Neural cell (in vitro differentiated cells): ENCODE results near the gene PDLIM1. TPM values are rescaled to one million over a fixed set of nuclear protein-coding genes. Genes with fewer than 3 reads are reported as not detected.

Source experiments
- H2AFZ ChIP-seq: fragments of 200-600, 300-800 bp; sonication (generic), shearing (Covaris generic); 2 replicates; pipeline ENCODE4 v1.6.0; 2014; ENCODE audit warnings: low read depth, mild to moderate bottlenecking, antibody characterized with exemption, low read length, moderate library complexity
- H3F3A ChIP-seq: fragments of 200-600 bp; shearing (Covaris generic); 2 replicates; pipeline ENCODE4 v1.6.1; 2016; ENCODE audit warnings: mild to moderate bottlenecking, moderate library complexity, mixed read lengths, antibody characterized with exemption, low read length; ENCODE audit not compliant: insufficient read depth, poor library complexity, severe bottlenecking
- H3K27ac ChIP-seq: fragments of 200-600, 300-800 bp; sonication (generic), shearing (Covaris generic); 2 replicates; pipeline ENCODE4 v1.5.1; 2014; ENCODE audit warnings: mild to moderate bottlenecking, low read length, moderate library complexity
- H3K27me3 ChIP-seq: fragments of 300-800, 200-600 bp; sonication (generic), shearing (Covaris generic); 2 replicates; pipeline ENCODE4 v1.6.0; 2014; ENCODE audit warnings: mild to moderate bottlenecking, low read depth, low read length, moderate library complexity; ENCODE audit not compliant: insufficient read depth
- H3K36me3 ChIP-seq: fragments of 300-800, 200-600 bp; sonication (generic), shearing (Covaris generic); 2 replicates; pipeline ENCODE4 v1.5.1; 2014; ENCODE audit warnings: mild to moderate bottlenecking, antibody characterized with exemption, low read length, moderate library complexity; ENCODE audit not compliant: insufficient read depth
- H3K4me2 ChIP-seq: fragments of 300-800, 200-600 bp; sonication (generic), shearing (Covaris generic); 2 replicates; pipeline ENCODE4 v1.6.0; 2014; ENCODE audit warnings: mild to moderate bottlenecking, low read length
- H3K4me3 ChIP-seq: fragments of 300-800, 200-600 bp; sonication (generic), shearing (Covaris generic); 2 replicates; pipeline ENCODE4 v1.5.1; 2014; ENCODE audit warnings: mild to moderate bottlenecking, low read length, moderate library complexity
- H3K79me2 ChIP-seq: fragments of 200-600 bp; shearing (Covaris generic); replicated peaks from 2 replicates; pipeline ENCODE4 v1.6.0; 2014; ENCODE audit warnings: mild to moderate bottlenecking, low read length, moderate library complexity; ENCODE audit not compliant: insufficient read depth
- H3K9ac ChIP-seq: fragments of 300-800, 200-600 bp; sonication (generic), shearing (Covaris generic); 2 replicates; pipeline ENCODE4 v1.6.1; 2016; ENCODE audit warnings: mild to moderate bottlenecking, low read length, mixed read lengths
- H3K9me2 ChIP-seq: fragments of 200-600 bp; shearing (Covaris generic); 2 replicates; pipeline ENCODE4 v1.6.1; 2016; ENCODE audit warnings: mild to moderate bottlenecking, low read length, mixed read lengths; ENCODE audit not compliant: insufficient read depth
- H3K9me3 ChIP-seq: fragments of 200-600, 300-800 bp; sonication (generic), shearing (Covaris generic); 2 replicates; pipeline ENCODE4 v1.6.1; 2016; ENCODE audit warnings: mild to moderate bottlenecking, mixed run types, low read length, moderate library complexity, mixed read lengths
- H4K20me1 ChIP-seq: fragments of 200-600 bp; shearing (Covaris generic); 2 replicates; pipeline ENCODE4 v1.6.1; 2016; ENCODE audit warnings: mild to moderate bottlenecking, mixed run types; ENCODE audit not compliant: insufficient read depth
- EP300 ChIP-seq: fragments of 450-650 bp; conservative IDR thresholded peaks from 2 replicates; pipeline ENCODE4 v1.6.1; 2014; ENCODE audit warnings: antibody characterized with exemption, mild to moderate bottlenecking, moderate library complexity; ENCODE audit not compliant: poor library complexity, severe bottlenecking
- EZH2 ChIP-seq: fragments of 200-600, 300-800 bp; shearing (Covaris generic), sonication (generic); IDR thresholded peaks from 2 replicates; pipeline ENCODE4 v1.6.1; 2014; ENCODE audit warnings: antibody characterized with exemption, low read length, borderline replicate concordance, mild to moderate bottlenecking; ENCODE audit not compliant: insufficient read depth, poor library complexity, severe bottlenecking
- MXI1 ChIP-seq: fragments of 450-650 bp; conservative IDR thresholded peaks from 2 replicates; pipeline ENCODE4 v1.6.1; 2014; ENCODE audit warnings: antibody characterized with exemption, mild to moderate bottlenecking; ENCODE audit not compliant: poor library complexity, severe bottlenecking
- RAD21 ChIP-seq: fragments of 450-650 bp; conservative IDR thresholded peaks from 2 replicates; pipeline ENCODE4 v1.6.1; 2014; ENCODE audit warnings: antibody characterized with exemption, mild to moderate bottlenecking, moderate library complexity
- REST ChIP-seq: IDR thresholded peaks from 2 replicates; pipeline ENCODE4 v1.6.1; 2012; ENCODE audit warnings: borderline replicate concordance
- TAF1 ChIP-seq: IDR thresholded peaks from 2 replicates; pipeline ENCODE4 v1.6.1; 2012; ENCODE audit warnings: low read depth
- polyA plus RNA-seq: library from polyadenylated mRNA; depleted of rRNA; stranded (reverse); fragments of >200 nt; gene quantifications from 2 replicates; pipeline ENCODE4 v1.2.3, GENCODE V29; 2014
- TF ChIP-seq, protein P1 (sequence below): fragments of 450-650 bp; IDR thresholded peaks from 2 replicates; pipeline ENCODE4 v1.5.1; 2014; ENCODE audit warnings: antibody characterized with exemption, mild to moderate bottlenecking, moderate library complexity; ENCODE audit not compliant: poor library complexity, severe bottlenecking

Gene PDLIM1
- polyA plus RNA-seq, 1 donor from 2014 or later = 1.0 TPM

- H3F3A ChIP-seq = no peaks in the 10 kb centered on the region
- no peak overlapping the region for H3K4me2 ChIP-seq
- no peaks in the 10 kb centered on the region for H3K9me2 ChIP-seq
- H3K27me3 ChIP-seq = no peaks in the 10 kb centered on the region
- no peaks in the 10 kb centered on the region for H3K9me3 ChIP-seq
- TF ChIP-seq TAF1 (no peak), REST (no peak), EP300 (no peak)
- H3K79me2 ChIP-seq = no peaks in the 10 kb centered on the region
- no peak overlapping the region for H3K9ac ChIP-seq
- H2AFZ ChIP-seq = no peak overlapping the region
- no peaks in the 10 kb centered on the region for H4K20me1 ChIP-seq
- no peaks in the 10 kb centered on the region for H3K36me3 ChIP-seq
- H3K4me3 ChIP-seq = no peak overlapping the region
- H3K27ac ChIP-seq = no peak overlapping the region
These were observed 89.1 kb downstream of the PDLIM1 start for GRCh38 chr10:95201736-95202135.

DNA sequence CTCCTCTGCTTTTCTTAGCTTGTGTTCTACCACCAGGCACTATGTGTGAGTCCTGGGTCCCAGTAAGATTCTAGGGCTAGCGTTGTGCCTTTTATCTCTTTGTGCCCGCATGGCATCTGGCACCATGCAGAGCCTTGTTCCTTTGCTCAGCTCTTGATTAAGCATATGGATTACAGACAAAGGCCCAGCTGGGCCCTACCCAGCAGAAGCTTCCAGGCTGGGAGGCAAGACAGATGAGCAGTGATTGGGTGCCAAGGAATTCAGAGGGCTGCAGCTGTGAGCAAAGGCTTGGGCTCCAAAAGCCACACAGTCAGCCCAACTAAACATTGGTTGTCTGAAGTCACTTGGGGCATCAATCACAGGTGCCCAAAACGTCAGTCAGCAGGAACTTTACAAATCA lies 94.8 kb downstream of the PDLIM1 start:
- TF ChIP-seq, protein P1, sequence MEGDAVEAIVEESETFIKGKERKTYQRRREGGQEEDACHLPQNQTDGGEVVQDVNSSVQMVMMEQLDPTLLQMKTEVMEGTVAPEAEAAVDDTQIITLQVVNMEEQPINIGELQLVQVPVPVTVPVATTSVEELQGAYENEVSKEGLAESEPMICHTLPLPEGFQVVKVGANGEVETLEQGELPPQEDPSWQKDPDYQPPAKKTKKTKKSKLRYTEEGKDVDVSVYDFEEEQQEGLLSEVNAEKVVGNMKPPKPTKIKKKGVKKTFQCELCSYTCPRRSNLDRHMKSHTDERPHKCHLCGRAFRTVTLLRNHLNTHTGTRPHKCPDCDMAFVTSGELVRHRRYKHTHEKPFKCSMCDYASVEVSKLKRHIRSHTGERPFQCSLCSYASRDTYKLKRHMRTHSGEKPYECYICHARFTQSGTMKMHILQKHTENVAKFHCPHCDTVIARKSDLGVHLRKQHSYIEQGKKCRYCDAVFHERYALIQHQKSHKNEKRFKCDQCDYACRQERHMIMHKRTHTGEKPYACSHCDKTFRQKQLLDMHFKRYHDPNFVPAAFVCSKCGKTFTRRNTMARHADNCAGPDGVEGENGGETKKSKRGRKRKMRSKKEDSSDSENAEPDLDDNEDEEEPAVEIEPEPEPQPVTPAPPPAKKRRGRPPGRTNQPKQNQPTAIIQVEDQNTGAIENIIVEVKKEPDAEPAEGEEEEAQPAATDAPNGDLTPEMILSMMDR = no peak
- TF ChIP-seq MXI1 (no peak), EZH2 (no peak), REST (no peak), RAD21 (no peak)
- Histone ChIP-seq H2AFZ (no peak overlapping the region), H3K36me3 (no peaks in the 10 kb centered on the region), H3K27ac (no peak overlapping the region), H3K9me3 (no peaks in the 10 kb centered on the region), H3F3A (no peaks in the 10 kb centered on the region), H4K20me1 (no peaks in the 10 kb centered on the region), H3K4me3 (no peak overlapping the region), H3K79me2 (no peaks in the 10 kb centered on the region), H3K27me3 (no peaks in the 10 kb centered on the region), H3K9ac (no peak overlapping the region), H3K9me2 (no peaks in the 10 kb centered on the region), H3K4me2 (no peak overlapping the region)
